OCI-LY3 (cell line): ENCODE data around the gene COL4A4.
A peak's percentile ranks its signal among the peaks of the same experiment; 100 is the strongest.

ENCODE experiments used
- CTCF ChIP-seq: fragments of 200-600, 300-600 bp; sonication (generic); IDR thresholded peaks from 2 replicates; pipeline ENCODE4 v1.5.1; 2014; ENCODE audit warnings: antibody characterized with exemption, low read length, low read depth
- EZH2phosphoT487 ChIP-seq: fragments of 200-600 bp; shearing (Covaris generic); IDR thresholded peaks from 2 replicates; pipeline ENCODE4 v1.6.1; 2018; ENCODE audit warnings: antibody characterized with exemption, mixed run types, low read depth

- TF ChIP-seq CTCF, result peak; percentile 35; the same call in 1 of the 2 replicates
- no peak for TF ChIP-seq EZH2phosphoT487
These were observed 38.5 kb downstream of the COL4A4 start for GRCh38 chr2:227125506-227125905.
